ENCODE measurements around the gene TMEM163.

DNA sequence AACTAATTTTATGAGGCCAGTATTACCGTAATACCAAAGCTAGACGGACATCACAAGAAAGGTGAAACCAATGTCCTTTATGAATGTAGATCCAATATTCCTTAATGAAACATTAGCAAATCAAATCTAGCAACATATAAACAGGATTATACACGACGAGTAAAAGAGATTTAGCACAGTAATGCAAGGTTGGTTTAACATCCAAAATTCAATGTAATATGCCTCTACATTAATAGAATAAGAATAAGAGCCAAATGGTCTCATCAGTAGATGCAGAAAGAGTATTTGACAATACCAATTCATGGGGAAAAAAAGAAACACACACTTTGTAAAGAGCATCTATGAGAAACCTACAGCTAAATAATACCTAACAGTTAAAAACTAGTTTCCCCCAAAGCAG lies 99.5 kb downstream of the TMEM163 start:
- TF ChIP-seq, protein P1, sequence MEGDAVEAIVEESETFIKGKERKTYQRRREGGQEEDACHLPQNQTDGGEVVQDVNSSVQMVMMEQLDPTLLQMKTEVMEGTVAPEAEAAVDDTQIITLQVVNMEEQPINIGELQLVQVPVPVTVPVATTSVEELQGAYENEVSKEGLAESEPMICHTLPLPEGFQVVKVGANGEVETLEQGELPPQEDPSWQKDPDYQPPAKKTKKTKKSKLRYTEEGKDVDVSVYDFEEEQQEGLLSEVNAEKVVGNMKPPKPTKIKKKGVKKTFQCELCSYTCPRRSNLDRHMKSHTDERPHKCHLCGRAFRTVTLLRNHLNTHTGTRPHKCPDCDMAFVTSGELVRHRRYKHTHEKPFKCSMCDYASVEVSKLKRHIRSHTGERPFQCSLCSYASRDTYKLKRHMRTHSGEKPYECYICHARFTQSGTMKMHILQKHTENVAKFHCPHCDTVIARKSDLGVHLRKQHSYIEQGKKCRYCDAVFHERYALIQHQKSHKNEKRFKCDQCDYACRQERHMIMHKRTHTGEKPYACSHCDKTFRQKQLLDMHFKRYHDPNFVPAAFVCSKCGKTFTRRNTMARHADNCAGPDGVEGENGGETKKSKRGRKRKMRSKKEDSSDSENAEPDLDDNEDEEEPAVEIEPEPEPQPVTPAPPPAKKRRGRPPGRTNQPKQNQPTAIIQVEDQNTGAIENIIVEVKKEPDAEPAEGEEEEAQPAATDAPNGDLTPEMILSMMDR (IDR thresholded peaks at IDR 0.05) = no peak
- TF ChIP-seq POLR2A (IDR thresholded peaks at IDR 0.05) = no peak

All from uterus (tissue), 2 donors.